Stimulated activated CD4-positive, alpha-beta T cell treated with anti-CD3 and anti-CD28 coated beads, Interleukin-1b, Interleukin-23, amount 100 ng/mL, for 4 hours (primary cell): ENCODE measurements around the gene GNG4.
"Not testable (repeated sequence)": the region's sequence is repeated elsewhere in the genome, so short reads cannot be mapped to it uniquely, and the experiment has no call there.

Experiments
- DNase-seq, 2 donors: peaks; one replicate each; pipeline ENCODE4 v3.0.0-alpha.2; 2020; ENCODE audit warnings: low read depth in 2 of 2

GNG4 gene

GRCh38 chr1:235625831-235626230, 23.8 kb downstream of the GNG4 start:
- no peak for DNase-seq

DNA sequence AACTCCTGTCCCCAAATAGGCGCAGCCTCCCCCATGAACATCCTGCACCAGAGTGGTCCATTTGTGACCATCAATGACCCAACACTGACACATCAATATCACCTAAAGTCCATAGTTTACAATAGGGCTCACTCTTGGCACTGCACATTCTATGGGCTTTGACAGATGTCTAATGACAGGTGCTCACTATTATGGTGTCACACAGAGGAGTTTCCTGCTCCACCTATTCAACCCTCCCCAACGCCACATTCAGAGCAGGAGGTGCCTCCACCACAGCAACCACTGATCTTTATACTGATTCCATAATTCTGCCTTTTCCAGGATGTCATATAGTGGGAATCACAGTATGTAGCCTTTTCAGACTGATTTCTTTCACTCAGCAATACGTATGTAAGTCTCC, 24.2 kb downstream of the GNG4 start:
- DNase-seq: no peak

DNA sequence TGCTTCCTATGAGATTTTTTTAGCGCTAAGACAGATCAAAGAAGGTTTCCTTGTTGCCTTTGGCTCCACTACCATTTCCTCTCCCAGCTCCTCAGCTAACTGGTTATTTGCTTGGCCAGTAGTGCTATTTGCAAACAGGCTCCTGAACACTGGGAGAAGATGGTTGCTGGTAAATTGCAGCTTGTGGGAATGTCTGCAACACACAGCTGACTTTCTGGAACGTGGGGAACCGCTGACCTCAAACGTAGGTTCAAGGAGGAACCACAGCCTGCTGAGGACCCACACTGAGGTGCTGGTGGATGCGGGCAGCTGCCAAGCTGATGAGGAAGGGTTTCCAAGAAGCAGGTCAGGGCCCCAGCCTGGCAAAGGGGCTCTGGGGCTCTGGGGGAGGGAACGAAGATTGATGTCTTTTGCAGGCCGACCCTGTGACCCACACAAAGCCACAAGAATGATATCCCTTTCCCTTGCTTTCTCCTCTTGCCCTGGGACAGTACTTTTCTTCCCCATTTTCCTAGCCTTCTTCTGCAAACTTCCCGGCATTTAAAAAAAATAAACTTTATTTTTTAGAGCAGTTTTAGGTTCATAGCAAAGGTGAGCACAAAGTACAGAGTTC, 24.8 kb downstream of the GNG4 start:
- DNase-seq: no peak

DNA sequence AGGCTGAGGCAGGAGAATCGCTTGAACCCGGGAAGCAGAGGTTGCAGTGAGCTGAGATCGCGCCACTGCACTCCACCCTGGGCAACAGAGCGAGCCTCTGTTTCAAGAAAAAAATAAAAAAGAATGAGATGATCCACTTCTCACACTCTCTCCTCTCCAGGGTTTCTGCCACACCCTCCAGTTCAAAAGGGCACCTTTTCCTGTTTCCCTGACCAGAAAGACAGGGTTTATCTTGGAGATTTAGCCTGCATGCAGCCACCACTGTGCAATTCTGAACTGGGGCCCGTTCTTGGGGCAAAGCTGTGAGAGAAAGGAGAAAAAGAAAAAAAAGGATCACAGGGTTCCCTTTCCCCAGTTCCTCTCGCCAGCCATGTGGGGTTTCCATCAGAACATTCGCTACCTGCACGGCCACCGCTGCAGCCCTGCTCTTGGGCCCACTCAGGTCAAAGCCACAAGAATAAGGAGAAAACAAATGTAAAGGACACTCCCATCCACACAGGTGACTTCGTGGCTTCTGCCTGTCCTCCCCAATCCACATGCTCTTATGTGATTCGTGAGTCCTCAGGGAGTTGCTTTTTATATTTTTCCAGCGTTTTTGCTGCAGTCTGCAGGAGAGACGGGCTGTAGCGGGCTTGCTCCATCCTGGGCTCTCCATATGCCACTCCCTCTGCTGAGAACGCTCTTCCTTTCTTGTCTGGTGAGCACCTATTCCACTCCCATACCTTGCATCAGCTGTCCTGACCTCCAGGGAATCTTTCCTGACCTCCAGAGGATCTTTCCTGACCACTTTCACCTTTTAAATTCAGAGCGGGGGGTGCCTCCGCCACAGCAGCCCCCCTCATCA, 26.4 kb downstream of the GNG4 start:
- no peak for DNase-seq

GRCh38 chr1:235619149-235619548, 30.4 kb downstream of the GNG4 start:
- not testable (repeated sequence) for DNase-seq

DNA sequence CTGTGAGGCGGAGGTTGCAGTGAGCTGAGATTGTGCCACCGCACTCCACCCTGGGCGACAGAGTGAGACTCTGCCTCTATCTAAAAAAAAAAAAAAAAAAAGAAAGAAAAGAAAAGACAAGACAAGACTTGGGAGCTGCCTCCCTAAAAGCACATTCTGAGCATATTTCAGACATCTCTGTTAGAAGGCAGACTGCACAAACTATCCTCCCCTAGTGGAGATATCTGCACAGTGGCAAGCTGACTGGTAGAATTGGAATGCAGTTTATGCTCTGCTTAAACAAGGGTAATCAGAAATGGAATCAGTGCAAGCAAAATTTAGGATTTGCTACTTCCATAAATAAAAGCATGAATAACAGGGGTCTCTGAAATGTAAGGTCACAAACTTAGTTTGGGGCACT, 31.8 kb downstream of the GNG4 start:
- no peak for DNase-seq

DNA sequence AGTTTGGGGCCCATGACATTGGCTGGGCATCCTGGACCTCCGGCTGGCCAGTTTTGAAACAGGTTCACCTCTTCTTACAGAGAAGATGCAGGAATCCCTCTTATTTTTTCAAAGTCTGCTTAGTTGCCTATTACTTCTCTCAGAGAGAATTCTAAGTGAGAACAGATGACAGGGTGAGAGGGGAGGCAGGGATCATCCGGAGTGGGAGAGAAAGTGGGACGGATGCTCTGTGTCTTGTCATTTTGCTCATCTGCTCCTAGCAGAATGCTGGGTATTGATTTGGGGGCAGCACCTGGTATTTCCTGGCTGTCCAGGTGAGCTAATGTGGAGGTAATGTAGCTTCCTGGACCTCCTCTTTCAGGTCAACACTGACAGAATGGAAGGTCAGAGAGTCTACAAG, 32.4 kb downstream of the GNG4 start:
- no peak for DNase-seq

DNA sequence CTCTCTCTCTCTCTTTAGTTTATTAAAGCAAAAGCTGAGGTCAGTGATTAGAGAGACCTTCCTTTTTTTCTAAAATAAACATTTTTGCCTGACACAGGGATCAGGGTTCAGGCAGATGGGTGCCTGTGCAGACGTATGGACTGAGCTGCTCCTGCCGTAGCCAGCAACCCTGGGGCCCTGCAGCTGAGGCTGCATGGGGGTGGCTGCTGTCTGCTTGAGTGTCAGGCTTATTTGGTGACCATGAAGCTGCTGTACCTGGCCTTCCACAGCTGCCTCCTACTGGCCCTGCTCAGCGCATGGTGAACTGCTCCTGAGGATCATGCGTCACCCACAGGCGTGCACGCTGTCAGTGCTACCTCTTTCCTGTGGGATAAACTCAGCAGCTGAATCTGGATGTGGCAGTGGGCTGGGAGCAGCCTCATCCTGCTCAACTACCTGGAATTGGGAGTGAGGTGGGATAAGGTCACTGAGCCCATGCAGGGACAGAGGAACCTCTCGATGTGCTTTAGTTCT, 35.1 kb downstream of the GNG4 start:
- no peak for DNase-seq

- DNase-seq: no peak
Observed at GRCh38 chr1:235613602-235614001, 36.0 kb downstream of the GNG4 start.

GRCh38 chr1:235612761-235613160, 36.8 kb downstream of the GNG4 start:
- no peak for DNase-seq

DNA sequence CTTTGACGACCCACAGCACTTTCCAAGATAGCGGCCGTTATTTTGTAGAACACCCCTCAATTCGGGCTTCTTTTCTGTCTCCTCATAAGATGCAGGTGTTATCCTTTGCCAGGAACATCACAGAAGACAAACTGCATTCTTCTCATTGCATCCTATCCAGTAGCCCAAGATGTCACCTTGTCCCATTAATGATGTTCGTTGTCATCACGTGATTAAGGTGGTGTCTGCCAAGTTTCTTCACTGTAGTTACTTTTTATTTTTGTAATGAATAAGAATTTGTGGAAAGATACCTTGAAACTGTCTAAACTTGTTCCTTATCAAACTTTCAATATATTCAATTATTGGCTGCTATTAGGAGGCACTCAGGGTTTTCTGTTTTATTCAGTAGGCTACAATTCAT, 39.4 kb downstream of the GNG4 start:
- no peak for DNase-seq

- no peak for DNase-seq
Observed at GRCh38 chr1:235608278-235608677, 41.3 kb downstream of the GNG4 start.

DNA sequence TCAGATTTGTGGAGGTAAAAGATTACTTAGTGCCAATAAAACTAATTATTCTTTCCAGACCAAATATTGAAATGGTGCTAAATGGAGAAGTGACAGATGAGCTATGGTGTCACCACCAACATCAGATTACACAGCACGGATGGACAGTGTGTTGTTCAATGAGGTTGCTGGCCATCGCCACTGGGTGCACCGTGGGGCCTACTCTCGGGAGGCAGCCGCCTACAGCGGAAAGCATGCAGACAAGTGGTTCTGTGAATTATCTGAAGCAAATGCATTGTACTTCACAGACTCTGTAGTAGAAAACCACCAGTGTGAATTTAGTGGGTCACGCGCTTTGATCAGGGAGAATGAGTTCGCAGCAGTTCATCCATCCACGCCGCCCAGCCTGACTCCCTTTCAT, 42.3 kb downstream of the GNG4 start:
- no peak for DNase-seq

- DNase-seq: peak in 1 of 2 donors; percentile 17
Observed at GRCh38 chr1:235601104-235601503, 48.5 kb downstream of the GNG4 start.

DNA sequence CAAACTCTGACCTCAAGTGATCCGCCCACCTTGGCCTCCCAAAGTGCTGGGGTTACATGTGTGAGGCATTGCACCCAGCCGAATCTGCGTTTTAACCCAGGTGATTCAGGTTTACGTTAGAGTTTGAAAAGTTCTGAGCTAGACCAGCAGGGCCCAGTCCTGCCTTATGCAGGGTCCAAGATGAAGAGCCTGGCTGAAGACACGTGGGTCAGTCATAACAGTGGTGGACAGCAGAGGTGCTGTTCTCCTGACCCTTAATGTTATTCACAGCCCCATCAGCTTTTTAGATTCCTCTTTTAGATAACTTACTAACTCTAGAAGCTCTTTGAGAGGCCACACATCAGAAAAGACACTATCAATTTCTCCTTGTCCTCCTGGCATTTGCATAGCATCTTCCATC, 50.0 kb downstream of the GNG4 start:
- no peak for DNase-seq

DNA sequence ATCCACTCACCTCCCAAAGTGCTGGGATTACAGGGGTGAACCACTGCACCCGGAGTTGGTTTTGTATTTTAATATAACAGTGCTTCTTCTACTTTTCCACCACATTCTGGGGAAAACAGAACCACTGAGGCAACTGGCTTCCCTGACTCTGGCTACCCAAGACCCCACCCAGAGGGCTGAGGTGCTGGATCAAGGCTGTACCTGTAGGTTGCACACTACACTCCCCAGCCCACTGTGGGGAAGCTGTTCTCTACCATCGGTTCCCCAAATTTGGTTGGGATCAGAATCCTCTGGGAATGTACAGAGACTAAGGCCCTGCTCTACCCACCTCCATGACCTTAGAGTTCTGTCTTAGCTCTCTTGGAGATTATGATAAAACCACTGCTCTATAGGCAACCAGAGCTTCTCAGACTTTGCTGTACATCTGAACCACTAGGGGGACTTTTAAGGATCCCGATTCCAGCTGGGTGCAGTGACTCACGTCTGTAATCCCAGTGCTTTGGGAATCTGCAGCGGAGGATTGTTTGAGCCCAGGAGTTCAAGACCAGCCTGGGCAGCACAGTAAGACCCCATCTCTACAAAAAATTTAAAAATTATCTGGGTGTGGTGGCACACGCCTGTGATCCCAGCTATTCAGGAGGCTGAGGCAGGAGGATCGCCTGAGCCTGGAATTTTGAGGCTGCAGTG, 51.6 kb downstream of the GNG4 start:
- DNase-seq: no peak

GRCh38 chr1:235595079-235595478, 54.5 kb downstream of the GNG4 start:
- DNase-seq: no peak

GRCh38 chr1:235594281-235594895, 55.2 kb downstream of the GNG4 start:
- not testable (repeated sequence) for DNase-seq

- no peak for DNase-seq
Observed at GRCh38 chr1:235588916-235589515, 60.6 kb downstream of the GNG4 start.

DNA sequence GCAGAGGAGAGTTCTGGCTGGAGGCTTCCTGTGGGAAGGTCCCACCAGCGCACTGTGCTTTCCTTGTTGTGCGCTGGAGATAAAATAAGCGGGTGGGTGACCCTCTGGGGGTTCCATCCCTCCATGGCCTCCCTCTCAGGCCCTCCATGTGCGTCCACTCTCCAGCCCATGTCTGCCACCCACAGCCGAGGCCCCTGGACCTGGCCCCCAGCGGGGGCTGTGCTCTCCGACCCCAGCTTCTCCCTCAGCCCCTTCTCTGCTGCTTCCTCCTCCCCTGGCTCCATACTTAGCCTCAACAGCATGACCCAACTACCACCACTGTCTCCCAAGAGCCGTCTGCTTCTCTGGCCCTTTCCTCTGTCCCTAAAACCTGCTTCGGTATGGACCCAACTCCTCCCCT, 61.4 kb downstream of the GNG4 start:
- no peak for DNase-seq

DNA sequence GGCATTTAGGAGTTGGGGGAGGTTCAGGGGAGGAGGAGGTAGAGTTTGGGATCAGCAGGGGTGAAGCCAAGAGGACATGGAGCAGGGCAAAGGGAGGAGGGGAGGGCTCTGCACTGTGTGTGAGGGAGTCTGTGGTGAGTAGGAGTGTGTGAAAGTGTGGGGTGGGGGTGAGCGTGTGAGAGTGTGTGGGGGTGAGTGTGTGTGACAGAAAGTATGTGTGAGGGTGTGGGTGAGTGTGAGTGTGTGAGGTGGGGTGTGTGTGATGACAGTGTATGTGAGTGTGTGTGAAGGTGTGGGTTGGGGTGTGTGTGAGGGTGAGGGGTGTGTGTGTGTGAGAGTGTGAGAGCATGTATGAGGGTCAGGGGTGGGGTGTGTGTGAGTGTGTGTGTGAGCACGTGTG, 62.6 kb downstream of the GNG4 start:
- no peak for DNase-seq

GRCh38 chr1:235586413-235586812, 63.2 kb downstream of the GNG4 start:
- DNase-seq: no peak
